CD14-positive monocyte (primary cell): Measurements from ENCODE around the gene PWWP3B. TPM values are rescaled to one million over a fixed set of nuclear protein-coding genes. Genes with fewer than 3 reads are reported as not detected.

ENCODE experiments used
- DNase-seq, 3 donors: peaks; one replicate each; pipeline ENCODE4 v3.0.0-alpha.2; 2011 to 2022
- H2AFZ ChIP-seq: 2 replicates; pipeline ENCODE4 v1.6.0; 2012; ENCODE audit warnings: mild to moderate bottlenecking, low read depth, low read length, inconsistent platforms; ENCODE audit not compliant: insufficient read depth, poor library complexity, severe bottlenecking
- H3K27ac ChIP-seq, 2 donors: 1 replicate in 1 of 2; 2 replicates in 1 of 2; pipeline ENCODE4 v1.5.1; 2012 to 2013; ENCODE audit warnings: low read length in 2 of 2, control low read depth in 1 of 2, inconsistent platforms in 1 of 2, low read depth in 1 of 2, mild to moderate bottlenecking in 1 of 2
- H3K27me3 ChIP-seq, 2 donors: one replicate each; pipeline versions ENCODE4 v1.6.0 to v1.6.1; 2011 to 2013; ENCODE audit warnings: low read length in 2 of 2; ENCODE audit not compliant: control insufficient read depth in 2 of 2, insufficient read depth in 2 of 2
- H3K36me3 ChIP-seq, 2 donors: replicated peaks in 1 of 2; 1 replicate in 1 of 2; 2 replicates in 1 of 2; pipeline versions ENCODE4 v1.5.1 to v1.6.1; 2012 to 2013; ENCODE audit warnings: low read length in 2 of 2, control low read depth in 1 of 2, inconsistent platforms in 1 of 2, mild to moderate bottlenecking in 1 of 2; ENCODE audit not compliant: insufficient read depth in 2 of 2, control insufficient read depth in 1 of 2
- H3K4me1 ChIP-seq, 2 donors: 1 replicate in 1 of 2; 2 replicates in 1 of 2; pipeline versions ENCODE4 v1.5.1 to v1.6.1; 2012 to 2013; ENCODE audit warnings: low read length in 2 of 2, control low read depth in 1 of 2, inconsistent platforms in 1 of 2, mild to moderate bottlenecking in 1 of 2, moderate library complexity in 1 of 2; ENCODE audit not compliant: insufficient read depth in 2 of 2, control insufficient read depth in 1 of 2
- H3K4me2 ChIP-seq: replicated peaks from 2 replicates; pipeline ENCODE3; 2012; ENCODE audit warnings: low read length, moderate library complexity, mild to moderate bottlenecking; ENCODE audit not compliant: poor library complexity, severe bottlenecking; ENCODE audit errors: extremely low read depth
- H3K4me3 ChIP-seq, 3 experiments: fragments of 200-600 bp in 1 of 3; sonication (generic) in 1 of 3; replicated peaks in 1 of 3; 1 replicate in 2 of 3; 2 replicates in 1 of 3; pipeline ENCODE4 v1.5.1; 2011 to 2013; ENCODE audit warnings: low read length in 3 of 3, mild to moderate bottlenecking in 3 of 3, control low read depth in 2 of 3, low read depth in 2 of 3, inconsistent platforms in 1 of 3, moderate library complexity in 1 of 3
- H3K79me2 ChIP-seq: 2 replicates; pipeline ENCODE4 v1.6.0; 2012; ENCODE audit warnings: mild to moderate bottlenecking, control low read depth, inconsistent platforms, low read length, moderate library complexity; ENCODE audit not compliant: insufficient read depth
- H3K9ac ChIP-seq: 2 replicates; pipeline ENCODE4 v1.6.0; 2017; ENCODE audit warnings: low read length, mild to moderate bottlenecking; ENCODE audit not compliant: insufficient read depth, poor library complexity, severe bottlenecking
- H3K9me3 ChIP-seq, 2 donors: replicated peaks in 1 of 2; 1 replicate in 1 of 2; 2 replicates in 1 of 2; pipeline versions ENCODE4 v1.5.1 to v1.6.1; 2012 to 2013; ENCODE audit warnings: low read length in 2 of 2, control low read depth in 1 of 2; ENCODE audit not compliant: control insufficient read depth in 1 of 2, insufficient read depth in 1 of 2
- H4K20me1 ChIP-seq: 2 replicates; pipeline ENCODE4 v1.6.0; 2012; ENCODE audit warnings: mild to moderate bottlenecking, low read length, control low read depth, moderate library complexity; ENCODE audit not compliant: insufficient read depth
- H3K27ac Mint-ChIP-seq, 7 donors: one replicate each; pipeline ENCODE4 v1.8.0; 2020; ENCODE audit warnings: mild to moderate bottlenecking in 7 of 7, mixed read lengths in 7 of 7, moderate library complexity in 6 of 7, inconsistent platforms in 2 of 7
- H3K27me3 Mint-ChIP-seq, 3 donors: one replicate each; pipeline ENCODE4 v1.8.0; 2021 to 2022; ENCODE audit warnings: low read depth in 3 of 3, mild to moderate bottlenecking in 3 of 3, mixed read lengths in 3 of 3, moderate library complexity in 3 of 3, inconsistent platforms in 1 of 3
- H3K36me3 Mint-ChIP-seq, 2 donors: one replicate each; pipeline ENCODE4 v1.8.0; 2020; ENCODE audit warnings: mixed read lengths in 2 of 2, inconsistent platforms in 1 of 2, mild to moderate bottlenecking in 1 of 2
- H3K4me1 Mint-ChIP-seq: one replicate; pipeline ENCODE4 v1.8.0; 2020; ENCODE audit warnings: mild to moderate bottlenecking, mixed read lengths
- H3K4me3 Mint-ChIP-seq, 2 donors: one replicate each; pipeline ENCODE4 v1.8.0; 2020; ENCODE audit warnings: mild to moderate bottlenecking in 2 of 2, mixed read lengths in 2 of 2, moderate library complexity in 1 of 2
- H3K9me3 Mint-ChIP-seq, 7 donors: one replicate each; pipeline ENCODE4 v1.8.0; 2020 to 2022; ENCODE audit warnings: mixed read lengths in 7 of 7, mild to moderate bottlenecking in 6 of 7, moderate library complexity in 6 of 7, inconsistent platforms in 2 of 7
- WGBS: methylation state at CpG from one replicate; pipeline ENCODE4 v1.1.5; 2013; ENCODE audit warnings: missing lambda C conversion rate; ENCODE audit not compliant: insufficient coverage; 5-methylcytosine and 5-hydroxymethylcytosine counted together
- intact Hi-C, 2 donors: fragments of 100-400 bp; cut with micrococcal nuclease; formaldehyde crosslinking; loops; one replicate each; pipeline versions ENCODE4 v1.15.0 to v1.15.1; 2023
- polyA plus RNA-seq, 3 donors: library from polyadenylated mRNA; depleted of rRNA in 1 of 3; unstranded in 2 of 3; stranded (reverse) in 1 of 3; fragments of 300-500 nt in 2 of 3; fragments of >200 nt in 1 of 3; fragmentation: Illumina TruSeq in 2 of 3; gene quantifications; 1 replicate in 2 of 3; 2 replicates in 1 of 3; pipeline ENCODE4 v1.2.3, GENCODE V29; 2012 to 2021
- TF ChIP-seq, protein P1 (sequence below): fragments of 200-600 bp; IDR thresholded peaks from one replicate; pipeline ENCODE4 v1.8.0; 2022; ENCODE audit warnings: antibody characterized with exemption, mild to moderate bottlenecking

Gene PWWP3B
- polyA plus RNA-seq, 3 donors, result not detected

DNA sequence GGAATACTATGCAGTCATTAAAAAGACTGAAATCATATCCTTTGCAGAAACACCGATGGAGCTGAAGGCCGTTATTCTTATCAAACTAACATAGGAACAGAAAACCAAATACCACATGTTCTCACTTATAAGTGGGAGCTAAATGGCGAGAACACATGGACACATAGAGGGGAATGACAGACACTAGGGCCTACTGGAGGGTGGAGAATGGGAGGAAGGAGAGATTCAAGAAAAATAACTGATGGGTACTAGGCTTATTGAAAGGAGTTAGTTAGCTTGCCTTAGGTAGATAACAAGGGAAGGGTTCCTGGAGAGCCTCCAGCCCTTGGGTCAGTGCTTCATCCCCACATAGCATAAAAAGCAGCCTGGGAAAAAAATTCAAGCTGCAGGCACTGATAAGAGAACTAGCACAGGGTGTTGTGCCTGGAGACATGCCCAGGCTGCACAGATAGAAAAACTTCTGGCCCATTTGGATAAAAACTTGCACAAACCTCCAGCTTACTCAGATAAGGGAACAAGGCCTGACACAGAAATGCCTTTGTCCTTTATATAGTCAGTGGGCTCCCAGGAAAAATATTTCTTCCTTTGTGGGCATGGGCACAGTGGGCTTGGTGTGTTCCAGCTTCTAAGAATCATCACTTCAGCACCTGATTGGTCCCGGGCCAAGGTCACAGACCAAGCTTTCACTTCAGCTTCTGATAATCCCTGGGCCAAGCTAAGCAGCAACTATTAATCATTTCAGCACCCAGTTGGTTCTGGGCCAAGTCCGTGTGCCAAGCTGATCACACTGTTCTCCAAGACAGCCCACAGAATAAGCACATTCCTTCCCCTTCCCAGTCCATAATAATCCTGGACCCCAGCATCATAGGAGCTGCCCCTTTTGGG, 23.1 kb upstream of the PWWP3B start:
- Histone ChIP-seq H3K27ac (no peak overlapping the region), H2AFZ (no peak overlapping the region), H3K36me3 (no peaks in the 10 kb centered on the region), H3K4me2 (no peak overlapping the region), H3K27me3 (no peaks in the 10 kb centered on the region), H3K9ac (no peak overlapping the region), H3K79me2 (no peaks in the 10 kb centered on the region), H4K20me1 (no peaks in the 10 kb centered on the region), H3K4me1 (no peaks in the 10 kb centered on the region), H3K4me3 (no peak overlapping the region), H3K9me3 (no peaks in the 10 kb centered on the region)
- no peak for DNase-seq
- H3K4me1 Mint-ChIP-seq, result no peaks in the 10 kb centered on the region
- peaks cover 0 to 10% (median 2%) of the 10 kb centered on the region in 7 donors for H3K9me3 Mint-ChIP-seq
- intact Hi-C loops, result no loop called here
- no peaks in the 10 kb centered on the region for H3K36me3 Mint-ChIP-seq
- no peak overlapping the region for H3K27ac Mint-ChIP-seq
- no peaks in the 10 kb centered on the region for H3K27me3 Mint-ChIP-seq
- no peak overlapping the region for H3K4me3 Mint-ChIP-seq
- no CpG with 5 or more reads among the region's 5 CpGs for WGBS
- TF ChIP-seq, protein P1, sequence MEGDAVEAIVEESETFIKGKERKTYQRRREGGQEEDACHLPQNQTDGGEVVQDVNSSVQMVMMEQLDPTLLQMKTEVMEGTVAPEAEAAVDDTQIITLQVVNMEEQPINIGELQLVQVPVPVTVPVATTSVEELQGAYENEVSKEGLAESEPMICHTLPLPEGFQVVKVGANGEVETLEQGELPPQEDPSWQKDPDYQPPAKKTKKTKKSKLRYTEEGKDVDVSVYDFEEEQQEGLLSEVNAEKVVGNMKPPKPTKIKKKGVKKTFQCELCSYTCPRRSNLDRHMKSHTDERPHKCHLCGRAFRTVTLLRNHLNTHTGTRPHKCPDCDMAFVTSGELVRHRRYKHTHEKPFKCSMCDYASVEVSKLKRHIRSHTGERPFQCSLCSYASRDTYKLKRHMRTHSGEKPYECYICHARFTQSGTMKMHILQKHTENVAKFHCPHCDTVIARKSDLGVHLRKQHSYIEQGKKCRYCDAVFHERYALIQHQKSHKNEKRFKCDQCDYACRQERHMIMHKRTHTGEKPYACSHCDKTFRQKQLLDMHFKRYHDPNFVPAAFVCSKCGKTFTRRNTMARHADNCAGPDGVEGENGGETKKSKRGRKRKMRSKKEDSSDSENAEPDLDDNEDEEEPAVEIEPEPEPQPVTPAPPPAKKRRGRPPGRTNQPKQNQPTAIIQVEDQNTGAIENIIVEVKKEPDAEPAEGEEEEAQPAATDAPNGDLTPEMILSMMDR, result no peak

DNA sequence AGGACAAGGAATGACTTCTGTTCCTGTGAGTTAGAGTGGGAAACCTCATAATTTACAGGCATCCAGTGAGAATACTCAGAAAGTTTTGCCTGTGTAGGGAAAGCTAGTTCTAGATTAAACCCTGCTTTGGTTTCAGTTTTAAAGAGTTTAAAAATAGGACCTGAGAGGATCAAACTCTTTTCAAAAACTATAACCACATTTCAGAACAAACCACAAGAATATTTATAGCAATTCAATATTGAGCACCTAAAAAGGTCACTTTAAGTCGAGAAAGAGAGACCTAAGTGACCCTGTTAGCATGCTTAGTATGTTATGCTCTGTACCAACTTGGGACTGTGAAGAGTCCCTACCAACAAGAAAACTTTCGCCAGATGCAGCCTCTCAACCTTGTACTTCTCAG, 17.4 kb upstream of the PWWP3B start:
- H4K20me1 ChIP-seq, result no peaks in the 10 kb centered on the region
- no peak overlapping the region for H3K27ac ChIP-seq
- no peak overlapping the region for H2AFZ ChIP-seq
- H3K79me2 ChIP-seq, result no peaks in the 10 kb centered on the region
- no peaks in the 10 kb centered on the region for H3K9me3 ChIP-seq
- no peak overlapping the region for H3K4me2 ChIP-seq
- intact Hi-C loops, result no loop called here
- no peak for DNase-seq
- H3K27me3 ChIP-seq, result no peaks in the 10 kb centered on the region
- no peaks in the 10 kb centered on the region for H3K4me1 ChIP-seq
- Mint-ChIP-seq H3K27me3 (peaks cover 0 to 4% (median 2%) of the 10 kb centered on the region in 3 donors), H3K9me3 (peaks cover 0 to 4% (median 2%) of the 10 kb centered on the region in 7 donors), H3K27ac (no peak overlapping the region), H3K4me3 (no peak overlapping the region), H3K4me1 (no peaks in the 10 kb centered on the region), H3K36me3 (no peaks in the 10 kb centered on the region)
- H3K36me3 ChIP-seq, result no peaks in the 10 kb centered on the region
- no peak overlapping the region for H3K9ac ChIP-seq
- no CpG with 5 or more reads among the region's 2 CpGs for WGBS
- TF ChIP-seq, protein P1, result no peak
- H3K4me3 ChIP-seq, result no peak overlapping the region
